GM23338 (cell line): ENCODE results near the gene CD226. TPM values are rescaled to one million over a fixed set of nuclear protein-coding genes. Genes with fewer than 3 reads are reported as not detected.
A peak's percentile ranks its signal among the peaks of the same experiment; 100 is the strongest.

Experiments
- ATAC-seq: fragments of 200-7000 bp; cut with Tn5 transposase; 3 replicates; pipeline ENCODE4 v1.9.1; 2020
- DNase-seq: peaks from one replicate; pipeline ENCODE4 v3.0.0-alpha.2; 2015; ENCODE audit warnings: low spot score
- H2AFZ ChIP-seq: fragments of 200-600 bp; sonication (generic); 2 replicates; pipeline ENCODE4 v1.8.0; 2016; ENCODE audit warnings: antibody characterized with exemption, mild to moderate bottlenecking, moderate library complexity
- H3F3A ChIP-seq: fragments of 200-600 bp; sonication (generic); replicated peaks from 2 replicates; pipeline ENCODE4 v1.8.0; 2017; ENCODE audit warnings: antibody characterized with exemption, mixed run types, low read depth
- H3K27ac ChIP-seq: fragments of 200-600 bp; sonication (generic); 2 replicates; pipeline ENCODE4 v1.6.1; 2016; ENCODE audit warnings: low read depth
- H3K27me3 ChIP-seq: fragments of 200-600 bp; sonication (generic); 2 replicates; pipeline ENCODE4 v1.8.0; 2016; ENCODE audit warnings: mild to moderate bottlenecking, mixed run types, moderate library complexity; ENCODE audit not compliant: insufficient read depth
- H3K36me3 ChIP-seq: fragments of 200-600 bp; sonication (generic); 2 replicates; pipeline ENCODE4 v1.8.0; 2016; ENCODE audit warnings: mild to moderate bottlenecking; ENCODE audit not compliant: insufficient read depth
- H3K4me1 ChIP-seq: fragments of 200-600 bp; sonication (generic); 2 replicates; pipeline ENCODE4 v1.8.0; 2016; ENCODE audit warnings: mild to moderate bottlenecking, moderate library complexity; ENCODE audit not compliant: insufficient read depth
- H3K4me2 ChIP-seq: fragments of 200-600 bp; sonication (generic); 2 replicates; pipeline ENCODE4 v1.7.1; 2017; ENCODE audit warnings: mixed run types
- H3K4me3 ChIP-seq: fragments of 200-600 bp; sonication (generic); 2 replicates; pipeline ENCODE4 v1.6.1; 2016; ENCODE audit warnings: mixed run types
- H3K79me2 ChIP-seq: fragments of 200-600 bp; sonication (generic); replicated peaks from 2 replicates; pipeline ENCODE4 v1.8.0; 2017; ENCODE audit warnings: mild to moderate bottlenecking; ENCODE audit not compliant: insufficient read depth
- H3K9me2 ChIP-seq: fragments of 200-600 bp; sonication (generic); 2 replicates; pipeline ENCODE4 v1.8.0; 2017; ENCODE audit not compliant: insufficient read depth
- H4K20me1 ChIP-seq: fragments of 200-600 bp; sonication (generic); replicated peaks from 2 replicates; pipeline ENCODE4 v1.8.0; 2017; ENCODE audit warnings: mild to moderate bottlenecking; ENCODE audit not compliant: insufficient read depth
- H3K27ac Mint-ChIP-seq: 2 replicates; pipeline ENCODE4 v1.8.0; 2020; ENCODE audit warnings: inconsistent platforms, mild to moderate bottlenecking, moderate library complexity, mixed read lengths
- H3K27me3 Mint-ChIP-seq: 3 replicates; pipeline ENCODE4 v1.8.0; 2022; ENCODE audit warnings: low read depth, mild to moderate bottlenecking, moderate library complexity, mixed read lengths, inconsistent platforms; ENCODE audit not compliant: insufficient read depth, poor library complexity
- H3K36me3 Mint-ChIP-seq: 3 replicates; pipeline ENCODE4 v1.8.0; 2021; ENCODE audit warnings: low read depth, mild to moderate bottlenecking, inconsistent platforms, moderate library complexity, mixed read lengths
- H3K4me1 Mint-ChIP-seq: 3 replicates; pipeline ENCODE4 v1.8.0; 2020; ENCODE audit warnings: mild to moderate bottlenecking, inconsistent platforms, mixed read lengths
- H3K4me3 Mint-ChIP-seq: 3 replicates; pipeline ENCODE4 v1.8.0; 2021; ENCODE audit warnings: moderate library complexity, mild to moderate bottlenecking, inconsistent platforms, mixed read lengths
- H3K9me3 Mint-ChIP-seq: 3 replicates; pipeline ENCODE4 v1.8.0; 2020; ENCODE audit warnings: moderate library complexity, mild to moderate bottlenecking, inconsistent platforms, mixed read lengths
- CREB1 ChIP-seq: fragments of 250-450 bp; sonication (Bioruptor Pico); IDR thresholded peaks from 2 replicates; pipeline ENCODE4 v1.5.0; 2020; ENCODE audit warnings: low read depth, mild to moderate bottlenecking, moderate library complexity
- EZH2 ChIP-seq: fragments of 200-600 bp; sonication (generic); IDR thresholded peaks from one replicate; pipeline ENCODE4 v1.8.0; 2017; ENCODE audit warnings: antibody characterized with exemption, mild to moderate bottlenecking, low read depth; ENCODE audit not compliant: unreplicated experiment
- EZH2phosphoT487 ChIP-seq: fragments of 200-600 bp; sonication (generic); IDR thresholded peaks from one replicate; pipeline ENCODE4 v1.8.1; 2018; ENCODE audit warnings: antibody characterized with exemption; ENCODE audit not compliant: unreplicated experiment
- NANOG ChIP-seq: IDR thresholded peaks from 2 replicates; pipeline ENCODE4 v1.6.1; 2016; ENCODE audit warnings: antibody characterized with exemption, borderline replicate concordance
- POLR2AphosphoS5 ChIP-seq: IDR thresholded peaks from 2 replicates; pipeline ENCODE4 v1.6.1; 2016; ENCODE audit warnings: antibody characterized with exemption, low read depth
- STAT1 ChIP-seq: IDR thresholded peaks from one replicate; pipeline ENCODE4 v1.6.1; 2016; ENCODE audit warnings: antibody characterized with exemption; ENCODE audit not compliant: unreplicated experiment
- ZNF331 ChIP-seq: fragments of 250-450 bp; sonication (Bioruptor Pico); IDR thresholded peaks from 2 replicates; pipeline ENCODE4 v1.5.0; 2020; ENCODE audit warnings: low read depth, mild to moderate bottlenecking, moderate library complexity
- long read RNA-seq: library from polyadenylated mRNA; unstranded; transcript quantifications from one replicate; pipeline ENCODE4 v2.0.0, GENCODE V29; 2020; ENCODE audit not compliant: unreplicated experiment
- polyA plus RNA-seq: library from polyadenylated mRNA; unstranded; fragments of >200 nt; fragmentation: Nextera tagmentation; extraction: Ambion mirVana; gene quantifications from 2 replicates; pipeline ENCODE4 v1.2.1, GENCODE V29; 2016
- total RNA-seq: library from RNA; depleted of rRNA; stranded (reverse); fragments of >200 nt; shearing (Covaris generic); gene quantifications from 2 replicates; pipeline ENCODE4 v1.2.3, GENCODE V29; 2014; rRNA removed
- TF ChIP-seq, protein P1 (sequence below): fragments of 250-450 bp; sonication (Bioruptor Pico); IDR thresholded peaks from 2 replicates; pipeline ENCODE4 v1.5.0; 2020; ENCODE audit warnings: mild to moderate bottlenecking, moderate library complexity
- TF ChIP-seq, protein P2 (sequence below): IDR thresholded peaks from 2 replicates; pipeline ENCODE4 v1.6.1; 2016; ENCODE audit warnings: antibody characterized with exemption
- TF ChIP-seq, protein P3 (sequence below), 2 experiments: fragments of 200-600 bp in 1 of 2; sonication (generic) in 1 of 2; conservative IDR thresholded peaks; 2 replicates each; pipeline versions ENCODE4 v1.5.1 to v1.6.1; 2016 to 2017; ENCODE audit warnings: antibody characterized with exemption in 2 of 2, low read depth in 2 of 2, mild to moderate bottlenecking in 2 of 2, moderate library complexity in 1 of 2

Gene CD226
- total RNA-seq (0.04 TPM in 1 of 2 replicates, not detected in the other), polyA plus RNA-seq (0.19 TPM in 1 of 2 replicates, not detected in the other)
- long read RNA-seq = 0 reads

DNA sequence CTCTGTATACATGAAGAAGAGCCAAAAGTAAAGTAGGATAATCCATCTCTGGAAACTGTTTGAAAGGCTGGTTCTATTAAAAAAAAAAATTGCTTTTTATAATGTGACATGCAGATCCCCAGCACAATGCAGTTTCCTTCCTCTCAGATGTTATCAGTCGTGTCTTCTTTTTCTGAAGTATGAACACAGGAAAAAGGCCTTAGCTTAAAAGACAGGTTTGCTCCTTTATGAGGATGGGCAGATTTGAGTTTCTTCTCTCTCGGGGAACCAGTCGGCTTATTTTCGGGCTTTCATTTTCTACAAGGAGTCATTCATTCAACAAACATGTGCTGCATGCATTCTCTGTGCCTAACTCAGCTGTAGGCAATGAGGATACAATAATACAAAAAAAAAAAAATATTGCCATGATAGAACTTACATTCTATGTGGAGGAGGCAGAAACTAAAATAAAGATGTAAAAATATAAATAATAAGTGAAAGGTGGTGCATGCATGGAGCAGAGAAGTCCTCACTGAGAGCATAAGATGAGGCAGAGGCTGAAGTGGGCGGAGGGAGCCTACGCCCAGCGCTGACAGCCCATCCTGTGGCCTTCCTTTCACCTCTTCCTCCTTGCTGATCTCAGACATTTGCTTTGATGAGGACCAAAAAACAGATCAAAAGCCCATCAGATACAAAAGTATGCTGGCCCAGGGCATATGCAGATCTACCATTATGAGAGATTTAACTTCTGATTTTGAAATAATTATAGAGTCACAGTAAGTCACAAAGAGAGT is at the start of gene CD226:
CD226 (minus strand) TSS at position 513 of the 773 bp plus-strand sequence; CDS start at position 46, 467 bp downstream.
- Histone ChIP-seq H3K36me3 (no peaks in the 10 kb centered on the region), H3K9me2 (peaks cover 17% of the 10 kb centered on the region), H4K20me1 (no peaks in the 10 kb centered on the region), H3K27me3 (no peaks in the 10 kb centered on the region), H3K79me2 (no peaks in the 10 kb centered on the region), H3K4me1 (peaks cover 9% of the 10 kb centered on the region), H3K27ac (no peak within 1 kb of the TSS), H2AFZ (no peak within 1 kb of the TSS), H3K4me2 (no peak within 1 kb of the TSS), H3K4me3 (no peak within 1 kb of the TSS), H3F3A (no peaks in the 10 kb centered on the region)
- no peak for TF ChIP-seq STAT1
- Mint-ChIP-seq H3K27me3 (no peaks in the 10 kb centered on the region), H3K4me3 (no peak within 1 kb of the TSS), H3K27ac (no peak within 1 kb of the TSS), H3K9me3 (no peaks in the 10 kb centered on the region), H3K4me1 (peaks cover 13% of the 10 kb centered on the region), H3K36me3 (no peaks in the 10 kb centered on the region)
- ATAC-seq (no peak), DNase-seq (no peak)

DNA sequence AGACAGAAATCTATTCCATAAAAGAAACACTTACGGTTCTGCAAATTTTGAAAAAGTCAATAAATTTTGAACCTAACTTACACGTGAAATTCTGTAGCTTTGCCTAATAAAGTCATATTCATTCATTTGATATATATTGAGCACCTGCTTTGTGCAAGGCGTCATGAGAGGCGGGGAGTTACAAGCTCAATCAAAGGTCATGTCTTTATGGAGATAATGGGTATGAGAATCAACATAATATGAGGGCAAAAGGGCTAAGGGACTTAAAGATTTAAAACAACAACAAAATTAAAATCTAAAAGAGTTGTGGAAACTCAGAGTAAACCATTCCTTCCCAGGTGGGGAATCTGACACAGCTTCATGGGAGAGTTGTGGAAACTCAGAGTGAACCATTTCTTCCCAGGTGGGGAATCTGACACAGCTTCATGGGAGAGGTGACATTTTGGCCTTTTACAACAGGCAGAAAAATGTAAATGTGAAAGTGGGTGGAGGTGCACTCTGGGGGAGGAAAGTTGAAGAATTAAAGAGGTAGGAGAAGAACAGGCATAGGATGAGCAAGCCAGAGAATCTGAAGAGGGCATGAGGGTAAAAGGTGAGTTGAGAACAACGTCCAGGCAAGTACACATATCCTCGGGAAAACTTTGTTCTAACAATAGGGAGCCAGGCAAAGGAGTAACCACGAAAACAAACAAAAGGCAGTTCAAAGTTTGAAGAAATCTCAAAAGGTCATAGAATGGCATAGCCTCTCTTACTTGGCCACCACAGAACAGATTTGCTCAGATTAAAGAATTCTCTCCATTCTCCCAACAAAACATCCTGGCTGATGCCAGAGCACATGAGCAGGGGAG is 49.5 kb upstream of the CD226 start:
- Histone ChIP-seq H3F3A (no peaks in the 10 kb centered on the region), H2AFZ (no peak overlapping the region), H3K79me2 (no peaks in the 10 kb centered on the region), H3K4me3 (no peak overlapping the region), H3K4me2 (peak overlapping the region; percentile 52; the same call in 1 of the 2 replicates), H3K27me3 (no peaks in the 10 kb centered on the region), H3K36me3 (no peaks in the 10 kb centered on the region), H3K27ac (no peak overlapping the region), H4K20me1 (no peaks in the 10 kb centered on the region), H3K4me1 (peaks cover 20% of the 10 kb centered on the region), H3K9me2 (peaks cover 7% of the 10 kb centered on the region; the same call in 1 of the 2 replicates)
- no peaks in the 10 kb centered on the region for H3K9me3 Mint-ChIP-seq
- H3K4me1 Mint-ChIP-seq = peaks cover 25% of the 10 kb centered on the region
- peak overlapping the region; percentile 37 for H3K27ac Mint-ChIP-seq
- TF ChIP-seq, protein P1, sequence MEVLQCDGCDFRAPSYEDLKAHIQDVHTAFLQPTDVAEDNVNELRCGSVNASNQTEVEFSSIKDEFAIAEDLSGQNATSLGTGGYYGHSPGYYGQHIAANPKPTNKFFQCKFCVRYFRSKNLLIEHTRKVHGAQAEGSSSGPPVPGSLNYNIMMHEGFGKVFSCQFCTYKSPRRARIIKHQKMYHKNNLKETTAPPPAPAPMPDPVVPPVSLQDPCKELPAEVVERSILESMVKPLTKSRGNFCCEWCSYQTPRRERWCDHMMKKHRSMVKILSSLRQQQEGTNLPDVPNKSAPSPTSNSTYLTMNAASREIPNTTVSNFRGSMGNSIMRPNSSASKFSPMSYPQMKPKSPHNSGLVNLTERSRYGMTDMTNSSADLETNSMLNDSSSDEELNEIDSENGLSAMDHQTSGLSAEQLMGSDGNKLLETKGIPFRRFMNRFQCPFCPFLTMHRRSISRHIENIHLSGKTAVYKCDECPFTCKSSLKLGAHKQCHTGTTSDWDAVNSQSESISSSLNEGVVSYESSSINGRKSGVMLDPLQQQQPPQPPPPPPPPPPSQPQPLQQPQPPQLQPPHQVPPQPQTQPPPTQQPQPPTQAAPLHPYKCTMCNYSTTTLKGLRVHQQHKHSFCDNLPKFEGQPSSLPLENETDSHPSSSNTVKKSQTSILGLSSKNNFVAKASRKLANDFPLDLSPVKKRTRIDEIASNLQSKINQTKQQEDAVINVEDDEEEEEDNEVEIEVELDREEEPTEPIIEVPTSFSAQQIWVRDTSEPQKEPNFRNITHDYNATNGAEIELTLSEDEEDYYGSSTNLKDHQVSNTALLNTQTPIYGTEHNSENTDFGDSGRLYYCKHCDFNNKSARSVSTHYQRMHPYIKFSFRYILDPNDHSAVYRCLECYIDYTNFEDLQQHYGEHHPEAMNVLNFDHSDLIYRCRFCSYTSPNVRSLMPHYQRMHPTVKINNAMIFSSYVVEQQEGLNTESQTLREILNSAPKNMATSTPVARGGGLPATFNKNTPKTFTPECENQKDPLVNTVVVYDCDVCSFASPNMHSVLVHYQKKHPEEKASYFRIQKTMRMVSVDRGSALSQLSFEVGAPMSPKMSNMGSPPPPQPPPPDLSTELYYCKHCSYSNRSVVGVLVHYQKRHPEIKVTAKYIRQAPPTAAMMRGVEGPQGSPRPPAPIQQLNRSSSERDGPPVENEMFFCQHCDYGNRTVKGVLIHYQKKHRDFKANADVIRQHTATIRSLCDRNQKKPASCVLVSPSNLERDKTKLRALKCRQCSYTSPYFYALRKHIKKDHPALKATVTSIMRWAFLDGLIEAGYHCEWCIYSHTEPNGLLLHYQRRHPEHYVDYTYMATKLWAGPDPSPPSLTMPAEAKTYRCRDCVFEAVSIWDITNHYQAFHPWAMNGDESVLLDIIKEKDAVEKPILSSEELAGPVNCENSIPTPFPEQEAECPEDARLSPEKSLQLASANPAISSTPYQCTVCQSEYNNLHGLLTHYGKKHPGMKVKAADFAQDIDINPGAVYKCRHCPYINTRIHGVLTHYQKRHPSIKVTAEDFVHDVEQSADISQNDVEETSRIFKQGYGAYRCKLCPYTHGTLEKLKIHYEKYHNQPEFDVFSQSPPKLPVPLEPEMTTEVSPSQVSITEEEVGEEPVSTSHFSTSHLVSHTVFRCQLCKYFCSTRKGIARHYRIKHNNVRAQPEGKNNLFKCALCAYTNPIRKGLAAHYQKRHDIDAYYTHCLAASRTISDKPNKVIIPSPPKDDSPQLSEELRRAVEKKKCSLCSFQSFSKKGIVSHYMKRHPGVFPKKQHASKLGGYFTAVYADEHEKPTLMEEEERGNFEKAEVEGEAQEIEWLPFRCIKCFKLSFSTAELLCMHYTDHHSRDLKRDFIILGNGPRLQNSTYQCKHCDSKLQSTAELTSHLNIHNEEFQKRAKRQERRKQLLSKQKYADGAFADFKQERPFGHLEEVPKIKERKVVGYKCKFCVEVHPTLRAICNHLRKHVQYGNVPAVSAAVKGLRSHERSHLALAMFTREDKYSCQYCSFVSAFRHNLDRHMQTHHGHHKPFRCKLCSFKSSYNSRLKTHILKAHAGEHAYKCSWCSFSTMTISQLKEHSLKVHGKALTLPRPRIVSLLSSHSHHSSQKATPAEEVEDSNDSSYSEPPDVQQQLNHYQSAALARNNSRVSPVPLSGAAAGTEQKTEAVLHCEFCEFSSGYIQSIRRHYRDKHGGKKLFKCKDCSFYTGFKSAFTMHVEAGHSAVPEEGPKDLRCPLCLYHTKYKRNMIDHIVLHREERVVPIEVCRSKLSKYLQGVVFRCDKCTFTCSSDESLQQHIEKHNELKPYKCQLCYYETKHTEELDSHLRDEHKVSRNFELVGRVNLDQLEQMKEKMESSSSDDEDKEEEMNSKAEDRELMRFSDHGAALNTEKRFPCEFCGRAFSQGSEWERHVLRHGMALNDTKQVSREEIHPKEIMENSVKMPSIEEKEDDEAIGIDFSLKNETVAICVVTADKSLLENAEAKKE = no peak
- TF ChIP-seq POLR2AphosphoS5 (no peak), NANOG (no peak), ZNF331 (CRISPR knock-in tag) (no peak), CREB1 (CRISPR knock-in tag) (no peak), EZH2 (no peak), EZH2phosphoT487 (no peak), STAT1 (no peak)
- TF ChIP-seq, protein P2, sequence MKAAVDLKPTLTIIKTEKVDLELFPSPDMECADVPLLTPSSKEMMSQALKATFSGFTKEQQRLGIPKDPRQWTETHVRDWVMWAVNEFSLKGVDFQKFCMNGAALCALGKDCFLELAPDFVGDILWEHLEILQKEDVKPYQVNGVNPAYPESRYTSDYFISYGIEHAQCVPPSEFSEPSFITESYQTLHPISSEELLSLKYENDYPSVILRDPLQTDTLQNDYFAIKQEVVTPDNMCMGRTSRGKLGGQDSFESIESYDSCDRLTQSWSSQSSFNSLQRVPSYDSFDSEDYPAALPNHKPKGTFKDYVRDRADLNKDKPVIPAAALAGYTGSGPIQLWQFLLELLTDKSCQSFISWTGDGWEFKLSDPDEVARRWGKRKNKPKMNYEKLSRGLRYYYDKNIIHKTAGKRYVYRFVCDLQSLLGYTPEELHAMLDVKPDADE = no peak
- TF ChIP-seq, protein P3, sequence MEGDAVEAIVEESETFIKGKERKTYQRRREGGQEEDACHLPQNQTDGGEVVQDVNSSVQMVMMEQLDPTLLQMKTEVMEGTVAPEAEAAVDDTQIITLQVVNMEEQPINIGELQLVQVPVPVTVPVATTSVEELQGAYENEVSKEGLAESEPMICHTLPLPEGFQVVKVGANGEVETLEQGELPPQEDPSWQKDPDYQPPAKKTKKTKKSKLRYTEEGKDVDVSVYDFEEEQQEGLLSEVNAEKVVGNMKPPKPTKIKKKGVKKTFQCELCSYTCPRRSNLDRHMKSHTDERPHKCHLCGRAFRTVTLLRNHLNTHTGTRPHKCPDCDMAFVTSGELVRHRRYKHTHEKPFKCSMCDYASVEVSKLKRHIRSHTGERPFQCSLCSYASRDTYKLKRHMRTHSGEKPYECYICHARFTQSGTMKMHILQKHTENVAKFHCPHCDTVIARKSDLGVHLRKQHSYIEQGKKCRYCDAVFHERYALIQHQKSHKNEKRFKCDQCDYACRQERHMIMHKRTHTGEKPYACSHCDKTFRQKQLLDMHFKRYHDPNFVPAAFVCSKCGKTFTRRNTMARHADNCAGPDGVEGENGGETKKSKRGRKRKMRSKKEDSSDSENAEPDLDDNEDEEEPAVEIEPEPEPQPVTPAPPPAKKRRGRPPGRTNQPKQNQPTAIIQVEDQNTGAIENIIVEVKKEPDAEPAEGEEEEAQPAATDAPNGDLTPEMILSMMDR (conservative IDR thresholded peaks at IDR 0.05; ENCODE audit: low read depth in 2 of 2) = no peak
- H3K27me3 Mint-ChIP-seq = no peaks in the 10 kb centered on the region
- H3K36me3 Mint-ChIP-seq = peaks cover 10% of the 10 kb centered on the region; the same call in 2 of the 3 replicates
- H3K4me3 Mint-ChIP-seq = no peak overlapping the region
- DNase-seq (no peak), ATAC-seq (no peak)
